Epithelial cell of proximal tubule (primary cell): Measurements from ENCODE around the gene LRIT3. TPM values are rescaled to one million over a fixed set of nuclear protein-coding genes. Genes with fewer than 3 reads are reported as not detected.
"Not testable (repeated sequence)": the region's sequence is repeated elsewhere in the genome, so short reads cannot be mapped to it uniquely, and the experiment has no call there.

Source experiments
- DNase-seq: peaks from one replicate; pipeline ENCODE4 v3.0.0-alpha.2; 2011; ENCODE audit warnings: low read depth
- H3K4me3 ChIP-seq: 2 replicates; pipeline ENCODE4 v1.5.1; 2011; ENCODE audit warnings: low read depth, mild to moderate bottlenecking, low read length
- total RNA-seq: library from RNA; depleted of rRNA; stranded (reverse); fragments of >200 nt; gene quantifications from 2 replicates; pipeline ENCODE4 v1.2.3, GENCODE V29; 2015
- TF ChIP-seq, protein P1 (sequence below): conservative IDR thresholded peaks from 2 replicates; pipeline ENCODE4 v1.5.1; 2012; ENCODE audit warnings: low read depth, mild to moderate bottlenecking, low read length

LRIT3 gene
- total RNA-seq, 1 donor from 2014 or later = not detected

DNA sequence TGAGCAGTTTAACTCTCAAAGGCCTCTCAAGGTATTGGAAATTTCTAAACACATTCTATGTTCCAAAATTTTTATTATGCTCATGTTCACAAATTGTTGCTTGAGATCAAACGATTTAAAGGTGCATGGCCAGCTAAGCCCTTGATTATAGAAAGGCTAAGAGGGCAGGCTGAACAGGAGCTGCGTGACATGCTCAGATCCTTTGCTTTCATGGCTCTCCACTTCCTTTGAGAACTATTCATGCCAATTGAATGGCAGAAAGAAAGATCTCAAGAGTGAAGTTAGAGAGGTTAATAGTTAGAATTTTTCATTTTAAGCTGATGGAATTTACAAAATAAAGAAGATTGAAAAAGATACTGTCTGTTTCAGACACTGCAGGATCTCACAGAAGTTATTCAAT lies 594 bp downstream of the LRIT3 start:
- TF ChIP-seq, protein P1, sequence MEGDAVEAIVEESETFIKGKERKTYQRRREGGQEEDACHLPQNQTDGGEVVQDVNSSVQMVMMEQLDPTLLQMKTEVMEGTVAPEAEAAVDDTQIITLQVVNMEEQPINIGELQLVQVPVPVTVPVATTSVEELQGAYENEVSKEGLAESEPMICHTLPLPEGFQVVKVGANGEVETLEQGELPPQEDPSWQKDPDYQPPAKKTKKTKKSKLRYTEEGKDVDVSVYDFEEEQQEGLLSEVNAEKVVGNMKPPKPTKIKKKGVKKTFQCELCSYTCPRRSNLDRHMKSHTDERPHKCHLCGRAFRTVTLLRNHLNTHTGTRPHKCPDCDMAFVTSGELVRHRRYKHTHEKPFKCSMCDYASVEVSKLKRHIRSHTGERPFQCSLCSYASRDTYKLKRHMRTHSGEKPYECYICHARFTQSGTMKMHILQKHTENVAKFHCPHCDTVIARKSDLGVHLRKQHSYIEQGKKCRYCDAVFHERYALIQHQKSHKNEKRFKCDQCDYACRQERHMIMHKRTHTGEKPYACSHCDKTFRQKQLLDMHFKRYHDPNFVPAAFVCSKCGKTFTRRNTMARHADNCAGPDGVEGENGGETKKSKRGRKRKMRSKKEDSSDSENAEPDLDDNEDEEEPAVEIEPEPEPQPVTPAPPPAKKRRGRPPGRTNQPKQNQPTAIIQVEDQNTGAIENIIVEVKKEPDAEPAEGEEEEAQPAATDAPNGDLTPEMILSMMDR = no peak
- no peak overlapping the region for H3K4me3 ChIP-seq
- DNase-seq = no peak

DNA sequence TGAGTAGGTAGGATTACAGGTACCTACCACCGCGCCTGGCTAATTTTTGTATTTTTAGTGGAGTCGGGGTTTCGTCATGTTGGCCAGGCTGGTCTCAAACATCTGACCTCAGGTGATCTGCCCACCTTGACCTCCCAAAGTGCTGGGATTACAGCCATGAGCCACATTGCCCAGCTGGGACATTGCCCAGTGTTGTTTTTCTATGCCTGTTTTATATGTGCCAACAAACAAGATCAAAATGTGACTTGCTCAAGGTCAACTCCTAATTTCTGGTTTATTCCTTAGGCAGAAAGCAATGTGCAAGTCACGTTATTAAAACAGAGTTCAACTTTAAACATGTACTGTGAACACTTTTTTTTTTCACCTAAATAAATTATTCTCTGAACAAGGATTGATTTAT lies 2.7 kb downstream of the LRIT3 start:
- no peak overlapping the region for H3K4me3 ChIP-seq
- no peak for DNase-seq
- TF ChIP-seq, protein P1 = no peak

DNA sequence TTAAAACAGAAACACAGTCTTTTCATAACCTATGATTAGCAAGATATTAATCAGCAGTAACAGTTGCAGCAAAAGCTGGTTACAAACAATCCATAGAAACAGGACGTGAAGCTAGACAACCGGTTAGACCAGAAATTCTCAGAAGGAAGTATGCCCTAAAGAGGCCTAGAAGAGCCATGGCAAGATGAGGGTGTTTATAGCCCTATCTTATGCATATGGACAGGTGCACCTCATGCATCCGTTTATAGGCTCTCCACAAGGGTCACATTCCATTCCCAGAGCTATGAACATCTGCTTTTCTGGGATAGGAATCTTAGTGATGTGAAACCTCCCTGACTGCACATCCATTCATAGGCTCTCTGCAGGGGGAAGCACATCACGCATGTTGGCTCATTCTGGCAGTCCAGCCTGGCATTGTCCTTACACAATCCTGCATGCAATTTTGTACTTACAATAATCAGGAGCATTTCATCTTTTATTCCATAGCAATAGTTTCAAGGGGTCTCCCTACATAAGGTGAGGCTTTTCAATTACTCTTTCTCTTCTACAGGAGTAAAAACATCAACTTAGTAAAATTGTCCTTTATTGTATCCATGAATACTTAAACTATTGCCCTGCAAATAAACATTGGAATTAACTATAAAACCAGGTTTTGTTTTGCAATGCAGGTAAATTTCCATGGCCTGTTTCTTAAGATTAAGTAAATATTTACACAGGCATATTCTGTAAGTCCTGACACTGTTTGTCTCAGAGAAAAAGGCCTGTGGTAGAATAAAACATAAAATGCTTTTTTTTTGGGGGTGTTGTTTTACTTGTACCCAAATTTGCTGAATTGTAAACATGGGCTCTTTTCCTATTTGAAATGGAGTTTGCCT lies 11.8 kb downstream of the LRIT3 start:
- not testable (repeated sequence) for DNase-seq, H3K4me3 ChIP-seq

DNA sequence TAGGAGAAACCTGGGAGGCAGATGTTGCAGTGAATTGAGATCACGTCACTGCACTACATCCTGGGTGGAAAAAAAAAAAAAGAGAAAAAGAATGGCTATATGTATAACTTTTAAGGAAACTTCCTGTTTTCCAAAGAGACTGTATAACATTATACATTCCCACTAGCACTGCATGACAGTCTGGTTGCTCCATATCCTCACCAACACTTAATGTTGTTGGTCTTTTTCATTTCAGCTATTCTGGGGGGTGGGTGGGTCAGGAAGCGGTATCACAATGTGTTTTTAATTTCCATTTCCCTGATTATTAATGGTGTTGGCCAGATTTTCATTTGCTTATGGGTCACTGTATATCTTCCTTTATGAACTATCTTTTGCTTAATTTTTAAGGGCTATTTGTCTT lies 13.4 kb downstream of the LRIT3 start:
- no peak for DNase-seq
- H3K4me3 ChIP-seq = no peak overlapping the region
- TF ChIP-seq, protein P1 = no peak

DNA sequence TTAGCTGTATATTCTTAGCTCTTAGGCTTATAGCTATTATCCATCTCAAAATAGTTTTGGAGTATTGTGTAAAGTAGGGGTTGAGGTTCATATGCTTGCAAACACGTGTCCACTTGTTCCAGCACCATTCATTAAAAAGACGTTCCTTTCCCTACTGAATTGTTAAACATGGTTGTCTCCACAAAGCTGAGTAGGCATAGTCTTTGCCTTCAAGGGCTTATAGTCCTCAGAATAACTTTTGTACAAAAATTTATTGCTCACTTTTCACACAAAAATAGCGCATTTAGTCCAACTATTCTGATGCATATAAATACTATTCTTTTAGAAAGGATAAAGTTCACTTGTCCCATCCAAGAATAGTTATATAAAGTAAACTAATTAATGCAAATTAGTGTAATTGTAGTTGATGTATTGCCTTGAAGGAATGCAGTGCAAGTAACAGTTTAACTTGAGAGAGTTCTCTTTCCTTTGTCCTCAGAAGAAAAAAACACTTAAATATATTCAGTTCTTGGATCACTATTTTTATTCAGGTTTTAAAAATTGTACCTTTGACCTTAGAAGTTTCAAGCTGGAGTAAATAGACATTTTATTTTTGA lies 14.1 kb downstream of the LRIT3 start:
- no peak overlapping the region for H3K4me3 ChIP-seq
- TF ChIP-seq, protein P1 = no peak
- no peak for DNase-seq

DNA sequence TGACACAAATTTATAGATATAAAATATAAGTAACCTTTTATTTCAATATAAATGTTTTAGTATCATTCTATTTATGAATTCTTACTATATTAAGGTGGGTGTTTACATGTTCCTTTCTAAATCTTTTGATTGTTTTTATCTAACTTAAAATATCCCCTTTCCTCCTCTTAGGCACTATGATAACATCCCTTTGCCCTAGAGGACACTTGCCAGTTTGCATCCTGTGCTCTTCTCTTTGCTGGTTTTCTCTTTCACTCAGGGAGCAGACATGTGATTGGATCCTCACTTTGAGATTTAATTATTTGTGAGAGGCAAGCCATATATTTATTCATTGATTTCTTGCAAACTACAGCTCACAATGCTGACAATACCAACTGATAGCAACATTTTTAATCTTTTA lies 16.2 kb downstream of the LRIT3 start:
- H3K4me3 ChIP-seq = no peak overlapping the region
- TF ChIP-seq, protein P1 = peak; percentile 11
- DNase-seq = no peak

DNA sequence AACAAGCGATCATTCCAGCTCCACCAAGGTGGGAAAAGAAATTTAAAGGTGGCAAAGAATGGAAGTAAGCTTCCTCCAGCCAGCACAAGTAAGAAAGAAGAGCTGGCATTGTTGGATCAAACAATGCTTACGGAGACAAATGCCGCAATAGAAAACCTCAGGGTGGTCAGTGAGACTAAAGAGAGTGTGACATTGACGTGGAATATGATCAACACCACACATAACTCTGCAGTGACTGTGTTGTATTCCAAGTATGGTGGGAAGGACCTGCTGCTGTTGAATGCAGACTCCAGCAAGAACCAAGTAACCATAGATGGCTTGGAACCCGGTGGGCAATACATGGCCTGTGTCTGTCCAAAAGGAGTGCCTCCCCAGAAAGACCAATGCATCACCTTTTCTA lies 22.2 kb downstream of the LRIT3 start:
- no peak for DNase-seq
- TF ChIP-seq, protein P1 = no peak

More for the DNA sequence above, 22.2 kb downstream of the LRIT3 start:
- H3K4me3 ChIP-seq = no peak overlapping the region
